PC-3 (cell line): ENCODE data around the gene SAA4. TPM values are rescaled to one million over a fixed set of nuclear protein-coding genes. Genes with fewer than 3 reads are reported as not detected.

ENCODE experiments used
- ATAC-seq: fragments of 200-7000 bp; cut with Tn5 transposase; 2 replicates; pipeline ENCODE4 v1.9.1; 2020; ENCODE audit warnings: mild to moderate bottlenecking, moderate library complexity
- BruUV-seq: library from RNA; stranded (reverse); fragments of 400-500 nt; replicated peaks from 2 replicates; lab custom pipeline; 2021; lab: Mats Ljungman, UMichigan
- CTCF ChIA-PET: fragments of 300-600 bp; sonication (Branson Sonifier 250); formaldehyde crosslinking; loops from one replicate; lab custom pipeline; 2022; ENCODE audit warnings: antibody characterized with exemption; lab: Charles Lee
- POLR2A ChIA-PET: fragments of 300-600 bp; sonication (Branson Sonifier 250); formaldehyde crosslinking; loops from one replicate; lab custom pipeline; 2022; ENCODE audit warnings: antibody characterized with exemption; ENCODE audit not compliant: unreplicated experiment; lab: Charles Lee
- DNase-seq: peaks from one replicate; pipeline ENCODE4 v3.0.0-alpha.2; 2015
- H2AFZ ChIP-seq: fragments of 300-600 bp; sonication (generic); 2 replicates; pipeline ENCODE4 v1.6.0; 2016; ENCODE audit warnings: antibody characterized with exemption, low read length
- H3F3A ChIP-seq: fragments of 300-600 bp; sonication (generic); one replicate; pipeline ENCODE4 v1.6.0; 2017; ENCODE audit warnings: antibody characterized with exemption, low read length, control low read depth, mild to moderate bottlenecking; ENCODE audit not compliant: unreplicated experiment
- H3K27ac ChIP-seq: fragments of 300-600 bp; sonication (generic); 2 replicates; pipeline ENCODE4 v1.5.1; 2016; ENCODE audit warnings: mild to moderate bottlenecking, low read length
- H3K27me3 ChIP-seq: fragments of 300-600 bp; sonication (generic); 2 replicates; pipeline ENCODE4 v1.6.1; 2016; ENCODE audit warnings: low read length, mixed read lengths
- H3K36me3 ChIP-seq: fragments of 300-600 bp; sonication (generic); 2 replicates; pipeline ENCODE4 v1.6.1; 2016; ENCODE audit warnings: low read depth, mixed run types, low read length, mixed read lengths
- H3K4me1 ChIP-seq: fragments of 300-600 bp; sonication (generic); 2 replicates; pipeline ENCODE4 v1.5.1; 2016; ENCODE audit warnings: low read length; ENCODE audit not compliant: insufficient read depth
- H3K4me2 ChIP-seq: fragments of 300-600 bp; sonication (generic); 2 replicates; pipeline ENCODE4 v1.6.0; 2016; ENCODE audit warnings: low read length
- H3K4me3 ChIP-seq: fragments of 300-600 bp; sonication (generic); 2 replicates; pipeline ENCODE4 v1.5.1; 2016; ENCODE audit warnings: mild to moderate bottlenecking, low read length, mixed read lengths
- H3K79me2 ChIP-seq: fragments of 300-600 bp; sonication (generic); 2 replicates; pipeline ENCODE4 v1.6.1; 2017; ENCODE audit warnings: low read length, mixed read lengths
- H3K9ac ChIP-seq: fragments of 300-600 bp; sonication (generic); 2 replicates; pipeline ENCODE4 v1.6.0; 2016; ENCODE audit warnings: mild to moderate bottlenecking, low read length
- H3K9me2 ChIP-seq: fragments of 300-600 bp; sonication (generic); replicated peaks from 2 replicates; pipeline ENCODE4 v1.6.1; 2016; ENCODE audit warnings: mixed run types, low read length, mixed read lengths
- H3K9me3 ChIP-seq: fragments of 300-600 bp; sonication (generic); 2 replicates; pipeline ENCODE4 v1.6.1; 2016; ENCODE audit warnings: low read length, mixed read lengths
- H4K20me1 ChIP-seq: fragments of 300-600 bp; sonication (generic); 2 replicates; pipeline ENCODE4 v1.6.1; 2016; ENCODE audit warnings: low read length, mixed read lengths
- EZH2 ChIP-seq: fragments of 300-600 bp; sonication (generic); IDR thresholded peaks from one replicate; pipeline ENCODE4 v1.6.1; 2017; ENCODE audit warnings: antibody characterized with exemption, mild to moderate bottlenecking, low read length; ENCODE audit not compliant: unreplicated experiment
- EZH2phosphoT487 ChIP-seq: fragments of 300-600 bp; sonication (generic); IDR thresholded peaks from 2 replicates; pipeline ENCODE4 v1.6.1; 2018; ENCODE audit warnings: mild to moderate bottlenecking, antibody characterized with exemption, low read length, borderline replicate concordance
- intact Hi-C: fragments of 100-400 bp; cut with micrococcal nuclease; formaldehyde crosslinking; loops from 2 replicates; pipeline ENCODE4 v1.9.0; 2023
- total RNA-seq: library from RNA; depleted of rRNA; stranded (reverse); fragments of >200 nt; gene quantifications from 2 replicates; pipeline ENCODE4 v1.2.3, GENCODE V29; 2014; rRNA removed
- TF ChIP-seq, protein P1 (sequence below): fragments of 300-600 bp; sonication (generic); conservative IDR thresholded peaks from 2 replicates; pipeline ENCODE4 v1.5.1; 2017; ENCODE audit warnings: antibody characterized with exemption, low read depth, mild to moderate bottlenecking, low read length

SAA4 gene
- total RNA-seq, 1 experiment from 2014 or later = not detected

DNA sequence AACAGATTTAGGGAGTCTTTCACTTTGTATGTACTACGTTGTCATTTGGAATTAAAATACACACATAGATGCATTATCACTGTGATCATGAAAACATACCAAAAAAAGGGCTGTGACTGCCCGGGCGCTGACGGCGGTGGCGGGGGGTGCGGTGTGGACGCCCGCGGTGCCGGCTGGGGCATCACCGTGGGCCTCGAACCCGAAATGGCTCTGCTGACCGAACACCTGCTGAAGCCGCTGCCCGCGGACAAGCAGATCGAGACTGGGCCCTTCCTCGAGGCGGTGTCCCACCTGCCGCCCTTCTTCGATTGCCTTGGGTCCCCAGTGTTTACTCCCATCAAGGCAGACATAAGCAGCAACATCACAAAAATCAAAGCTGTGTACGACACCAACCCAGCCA lies 47.8 kb downstream of the SAA4 start:
- H3K4me2 ChIP-seq = no peak overlapping the region
- H3K4me1 ChIP-seq = no peaks in the 10 kb centered on the region
- peaks cover 40% of the 10 kb centered on the region for H3K27me3 ChIP-seq
- no peak overlapping the region for H3K4me3 ChIP-seq
- CTCF ChIA-PET = no interaction called here
- intact Hi-C loops = no loop called here
- H4K20me1 ChIP-seq = no peaks in the 10 kb centered on the region
- no peaks in the 10 kb centered on the region for H3K79me2 ChIP-seq
- TF ChIP-seq EZH2phosphoT487 = no peak
- TF ChIP-seq, protein P1, sequence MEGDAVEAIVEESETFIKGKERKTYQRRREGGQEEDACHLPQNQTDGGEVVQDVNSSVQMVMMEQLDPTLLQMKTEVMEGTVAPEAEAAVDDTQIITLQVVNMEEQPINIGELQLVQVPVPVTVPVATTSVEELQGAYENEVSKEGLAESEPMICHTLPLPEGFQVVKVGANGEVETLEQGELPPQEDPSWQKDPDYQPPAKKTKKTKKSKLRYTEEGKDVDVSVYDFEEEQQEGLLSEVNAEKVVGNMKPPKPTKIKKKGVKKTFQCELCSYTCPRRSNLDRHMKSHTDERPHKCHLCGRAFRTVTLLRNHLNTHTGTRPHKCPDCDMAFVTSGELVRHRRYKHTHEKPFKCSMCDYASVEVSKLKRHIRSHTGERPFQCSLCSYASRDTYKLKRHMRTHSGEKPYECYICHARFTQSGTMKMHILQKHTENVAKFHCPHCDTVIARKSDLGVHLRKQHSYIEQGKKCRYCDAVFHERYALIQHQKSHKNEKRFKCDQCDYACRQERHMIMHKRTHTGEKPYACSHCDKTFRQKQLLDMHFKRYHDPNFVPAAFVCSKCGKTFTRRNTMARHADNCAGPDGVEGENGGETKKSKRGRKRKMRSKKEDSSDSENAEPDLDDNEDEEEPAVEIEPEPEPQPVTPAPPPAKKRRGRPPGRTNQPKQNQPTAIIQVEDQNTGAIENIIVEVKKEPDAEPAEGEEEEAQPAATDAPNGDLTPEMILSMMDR = no peak
- TF ChIP-seq EZH2 = no peak
- H3K36me3 ChIP-seq = no peaks in the 10 kb centered on the region
- POLR2A ChIA-PET = no interaction called here
- no peaks in the 10 kb centered on the region for H3F3A ChIP-seq
- DNase-seq (no peak), ATAC-seq (no peak)
- no peak overlapping the region for H3K27ac ChIP-seq
- no peaks in the 10 kb centered on the region for H3K9me3 ChIP-seq
- no peak overlapping the region for H3K9ac ChIP-seq
- H3K9me2 ChIP-seq = no peaks in the 10 kb centered on the region
- no peak overlapping the region for H2AFZ ChIP-seq
- BruUV-seq = no TSS peak

Other genes starting within 250 kb of the SAA4 start
- gene SERGEF, start 223.8 kb downstream of the SAA4 start, total RNA-seq = 13.7 and 14.0 TPM in 2 replicates
- gene TPH1, start 190.5 kb downstream of the SAA4 start, total RNA-seq = 0.07 TPM in 1 of 2 replicates, not detected in the other
- 21.5 and 25.4 TPM in 2 replicates for gene SAAL1, start 130.7 kb downstream of the SAA4 start, total RNA-seq
- gene MRGPRX3, start 104.2 kb downstream of the SAA4 start, total RNA-seq = not detected in 2 replicates
- not detected in 2 replicates for gene MRGPRX4, start 64.0 kb downstream of the SAA4 start, total RNA-seq
- not detected in 2 replicates for gene SAA2, start 11.9 kb upstream of the SAA4 start, total RNA-seq
- gene SAA1, start 29.5 kb upstream of the SAA4 start, total RNA-seq = not detected in 2 replicates
- 15.2 and 15.6 TPM in 2 replicates for gene HPS5, start 85.3 kb upstream of the SAA4 start, total RNA-seq
- 32.7 and 33.5 TPM in 2 replicates for gene GTF2H1, start 85.8 kb upstream of the SAA4 start, total RNA-seq
- 1,402 and 1,441 TPM in 2 replicates for gene LDHA, start 157.8 kb upstream of the SAA4 start, total RNA-seq
- gene LDHC, start 175.5 kb upstream of the SAA4 start, total RNA-seq = 0.15 TPM in 1 of 2 replicates, not detected in the other
- gene LDHAL6A, start 219.1 kb upstream of the SAA4 start, total RNA-seq = not detected in 2 replicates